ENCODE results near the gene PHB1. TPM values are rescaled to one million over a fixed set of nuclear protein-coding genes. Genes with fewer than 3 reads are reported as not detected.

Gene PHB1
- total and polyA plus RNA-seq, 3 donors from 2014 or later: 69.1 to 103 (median 95.1) TPM

GRCh38 chr17:49388692-49389513 lies 25.8 kb downstream of the PHB1 start:
- Histone ChIP-seq H3K4me1 (peaks cover 13% of the 10 kb centered on the region), H3K4me3 (no peak overlapping the region), H3K36me3 (ENCODE audit: low read depth, missing control alignments) (no peaks in the 10 kb centered on the region), H3K9me3 (no peaks in the 10 kb centered on the region), H3K27ac (peak overlapping the region in 1 of 2 donors; percentile 76), H3K27me3 (no peaks in the 10 kb centered on the region)
- 88 to 92% methylated on average over 8 of the region's 8 CpGs for WGBS, 2 donors
- intact Hi-C loops (cut with DNase I; ENCODE audit: low total_unique reads): loop anchor here (10.0 kb wide), 1 partner anchor 54 kb away; no protein-coding TSS in a partner anchor
- no peak for DNase-seq
- no peak for TF ChIP-seq POLR2A (IDR thresholded peaks at IDR 0.05)
- no peak for TF ChIP-seq CTCF (IDR thresholded peaks at IDR 0.05)

- 86 to 92% methylated on average over 6 of the region's 6 CpGs for WGBS, 2 donors
- no peak for TF ChIP-seq CTCF (IDR thresholded peaks at IDR 0.05)
- no peak for TF ChIP-seq POLR2A (IDR thresholded peaks at IDR 0.05)
Measured at GRCh38 chr17:49388290-49388640, 26.4 kb downstream of the PHB1 start.

DNA sequence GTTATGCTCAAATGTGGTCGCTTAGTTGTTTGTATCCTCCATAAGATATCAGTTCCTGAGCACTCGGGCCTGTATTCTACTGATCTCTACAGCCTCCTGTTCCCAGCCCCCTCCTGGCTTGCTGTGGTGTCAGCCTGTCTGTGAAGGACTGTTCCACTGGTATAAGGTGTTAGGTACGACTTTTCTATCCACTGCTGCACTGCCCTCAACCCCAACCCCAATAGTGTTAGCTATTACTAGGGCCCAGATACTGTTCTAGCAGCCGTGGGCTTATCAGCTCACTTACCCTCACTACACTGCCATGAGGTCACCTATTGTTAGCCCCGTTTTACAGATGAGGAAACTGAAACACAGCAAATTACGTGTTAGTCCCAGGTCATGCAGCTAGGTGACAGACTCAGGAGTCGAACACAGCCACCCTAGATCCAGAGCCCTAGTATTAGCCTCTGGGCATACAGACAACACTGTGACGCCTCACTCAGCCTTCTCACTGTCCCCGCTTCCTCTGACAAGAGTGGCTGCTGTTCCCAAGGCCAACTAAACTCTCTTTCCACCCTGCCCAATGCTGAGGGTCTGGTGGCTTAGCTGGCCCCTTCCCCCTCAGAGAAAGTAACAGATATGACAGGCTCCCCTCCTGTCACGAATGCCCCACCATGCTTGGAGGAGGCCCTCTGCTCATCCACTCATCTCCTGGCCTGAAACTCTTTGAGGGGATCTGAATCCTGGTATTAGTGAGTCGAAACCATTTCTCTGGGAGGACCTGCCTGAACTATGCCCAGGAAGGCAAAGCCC lies 27.0 kb downstream of the PHB1 start:
- Histone ChIP-seq H3K9me3 (no peaks in the 10 kb centered on the region), H3K4me1 (peaks cover 13% of the 10 kb centered on the region), H3K27me3 (no peaks in the 10 kb centered on the region), H3K27ac (no peak overlapping the region), H3K4me3 (no peak overlapping the region), H3K36me3 (ENCODE audit: low read depth, missing control alignments) (no peaks in the 10 kb centered on the region)
- DNase-seq: no peak
- TF ChIP-seq POLR2A (IDR thresholded peaks at IDR 0.05) (no peak), CTCF (IDR thresholded peaks at IDR 0.05) (no peak)
- 88 to 92% methylated on average over 11 of the region's 11 CpGs for WGBS, 2 donors
- intact Hi-C loops (cut with DNase I; ENCODE audit: low total_unique reads): loop anchor here (10.0 kb wide), 1 partner anchor 53 kb away; no protein-coding TSS in a partner anchor

More at GRCh38 chr17:49388290-49388640, 26.4 kb downstream of the PHB1 start:
- Histone ChIP-seq H3K36me3 (ENCODE audit: low read depth, missing control alignments) (no peaks in the 10 kb centered on the region), H3K4me3 (no peak overlapping the region), H3K27ac (no peak overlapping the region), H3K9me3 (no peaks in the 10 kb centered on the region), H3K27me3 (no peaks in the 10 kb centered on the region), H3K4me1 (peaks cover 13% of the 10 kb centered on the region)
- DNase-seq: no peak
- intact Hi-C loops (cut with DNase I; ENCODE audit: low total_unique reads): loop anchor here (10.0 kb wide), 1 partner anchor 53 kb away; no protein-coding TSS in a partner anchor

DNA sequence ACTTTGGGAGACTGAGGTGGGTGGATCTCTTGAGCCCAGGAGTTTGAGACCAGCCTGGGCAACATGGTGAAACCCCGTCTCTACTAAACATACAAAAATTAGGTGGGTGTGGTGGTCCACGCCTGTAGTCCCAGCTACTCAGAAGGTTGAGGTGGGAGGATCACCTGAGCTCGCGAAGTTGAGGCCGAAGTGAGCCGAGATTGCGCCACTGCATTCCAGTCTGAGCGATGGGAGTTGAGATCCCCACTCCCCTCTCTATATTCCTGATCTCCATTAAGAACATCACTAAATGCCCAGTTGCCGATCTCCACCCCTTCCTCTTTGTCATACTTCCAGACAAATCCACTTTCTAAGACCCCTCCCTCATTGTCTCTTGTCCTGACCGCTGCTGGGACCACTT lies 28.3 kb downstream of the PHB1 start:
- TF ChIP-seq CTCF (IDR thresholded peaks at IDR 0.05) (no peak), POLR2A (IDR thresholded peaks at IDR 0.05) (no peak)
- Histone ChIP-seq H3K4me1 (peaks cover 13% of the 10 kb centered on the region), H3K36me3 (ENCODE audit: low read depth, missing control alignments) (no peaks in the 10 kb centered on the region), H3K27me3 (no peaks in the 10 kb centered on the region), H3K27ac (no peak overlapping the region), H3K4me3 (no peak overlapping the region), H3K9me3 (no peaks in the 10 kb centered on the region)
- WGBS, 2 donors: 93% methylated on average over 10 of the region's 10 CpGs
- intact Hi-C loops (cut with DNase I; ENCODE audit: low total_unique reads): loop anchor here (10.0 kb wide), 1 partner anchor 52 kb away; no protein-coding TSS in a partner anchor
- no peak for DNase-seq
